Endothelial cell of umbilical vein (primary cell): ENCODE measurements around the gene IFI35. TPM values are rescaled to one million over a fixed set of nuclear protein-coding genes. Genes with fewer than 3 reads are reported as not detected.
"Not testable (repeated sequence)": the region's sequence is repeated elsewhere in the genome, so short reads cannot be mapped to it uniquely, and the experiment has no call there.

ENCODE experiments used
- BruUV-seq: library from RNA; stranded (reverse); fragments of 400-500 nt; replicated peaks from 2 replicates; lab custom pipeline; 2021; lab: Mats Ljungman, UMichigan
- CTCF ChIA-PET: fragments of 300-600, 350-600 bp; sonication (Branson Sonifier 250); formaldehyde crosslinking; loops from one replicate; lab custom pipeline; 2021; ENCODE audit warnings: antibody characterized with exemption, inconsistent platforms; lab: Charles Lee
- POLR2A ChIA-PET: fragments of 300-600, 350-600 bp; sonication (Branson Sonifier 250); formaldehyde crosslinking; loops from one replicate; lab custom pipeline; 2021; ENCODE audit warnings: antibody characterized with exemption, inconsistent platforms; lab: Charles Lee
- DNase-seq: peaks from one replicate; pipeline ENCODE4 v3.0.0-alpha.2; 2011; ENCODE audit warnings: low read depth, low spot score
- FAIRE-seq: peaks from 2 replicates; lab custom pipeline; 2011; peaks lifted over from hg19 to GRCh38; lab: Jason Lieb, UNC
- H2AFZ ChIP-seq: 2 replicates; pipeline ENCODE4 v1.6.0; 2012; ENCODE audit warnings: low read depth, low read length, control low read depth, inconsistent platforms
- H3K27ac ChIP-seq: 2 replicates; pipeline ENCODE4 v1.5.1; 2011; ENCODE audit warnings: low read depth, mild to moderate bottlenecking, control low read depth, low read length, moderate library complexity; ENCODE audit not compliant: insufficient read depth
- H3K27me3 ChIP-seq, 2 experiments: 2 replicates each; pipeline versions ENCODE4 v1.6.0 to v1.6.1; 2011; ENCODE audit warnings: low read length in 2 of 2, mixed read lengths in 1 of 2; ENCODE audit not compliant: control insufficient read depth in 2 of 2, insufficient read depth in 2 of 2
- H3K36me3 ChIP-seq, 2 experiments: 2 replicates in 1 of 2; 3 replicates in 1 of 2; pipeline ENCODE4 v1.5.1; 2011; ENCODE audit warnings: low read length in 2 of 2, mild to moderate bottlenecking in 1 of 2, moderate library complexity in 1 of 2; ENCODE audit not compliant: control insufficient read depth in 2 of 2, insufficient read depth in 2 of 2; ENCODE audit errors: extremely low read depth in 1 of 2
- H3K4me1 ChIP-seq: 3 replicates; pipeline ENCODE4 v1.5.1; 2011; ENCODE audit warnings: mild to moderate bottlenecking, low read length; ENCODE audit not compliant: control insufficient read depth, insufficient read depth; ENCODE audit errors: extremely low read depth
- H3K4me2 ChIP-seq: 2 replicates; pipeline ENCODE4 v1.6.1; 2011; ENCODE audit warnings: low read length, control low read depth, mixed read lengths; ENCODE audit not compliant: insufficient read depth
- H3K4me3 ChIP-seq, 3 experiments: fragments of 200-600 bp in 1 of 3; sonication (generic), shearing (Covaris generic) in 1 of 3; replicated peaks in 1 of 3; 2 replicates each; pipeline ENCODE4 v1.5.1; 2011 to 2016; ENCODE audit warnings: control low read depth in 3 of 3, low read length in 3 of 3, mild to moderate bottlenecking in 2 of 3, inconsistent platforms in 1 of 3, low read depth in 1 of 3, moderate library complexity in 1 of 3; ENCODE audit not compliant: insufficient read depth in 1 of 3
- H3K79me2 ChIP-seq: 2 replicates; pipeline ENCODE4 v1.6.0; 2012; ENCODE audit warnings: low read length, inconsistent platforms; ENCODE audit not compliant: control insufficient read depth, insufficient read depth
- H3K9ac ChIP-seq: replicated peaks from 2 replicates; pipeline ENCODE3; 2011; ENCODE audit warnings: low read length, control low read depth; ENCODE audit not compliant: insufficient read depth; ENCODE audit errors: extremely low read depth
- H3K9me1 ChIP-seq: replicated peaks from 3 replicates; pipeline ENCODE4 v1.6.0; 2011; ENCODE audit warnings: mild to moderate bottlenecking, low read length; ENCODE audit not compliant: control insufficient read depth, insufficient read depth; ENCODE audit errors: extremely low read depth
- H3K9me3 ChIP-seq: replicated peaks from 2 replicates; pipeline ENCODE4 v1.5.1; 2012; ENCODE audit warnings: low read length, inconsistent platforms; ENCODE audit not compliant: control insufficient read depth, insufficient read depth
- H4K20me1 ChIP-seq: replicated peaks from 2 replicates; pipeline ENCODE3; 2011; ENCODE audit warnings: mild to moderate bottlenecking, low read length; ENCODE audit not compliant: control insufficient read depth, insufficient read depth; ENCODE audit errors: extremely low read depth
- EZH2 ChIP-seq: IDR thresholded peaks from 2 replicates; pipeline ENCODE4 v1.6.1; 2012; ENCODE audit warnings: borderline replicate concordance, low read depth, mild to moderate bottlenecking, moderate library complexity, low read length, inconsistent platforms; ENCODE audit not compliant: severe bottlenecking
- FOS ChIP-seq: IDR thresholded peaks from 2 replicates; pipeline ENCODE4 v1.6.1; 2011; ENCODE audit warnings: mild to moderate bottlenecking, low read length, moderate library complexity, borderline replicate concordance; ENCODE audit not compliant: insufficient read depth
- GATA2 ChIP-seq: IDR thresholded peaks from 2 replicates; pipeline ENCODE4 v1.7.0; 2011; ENCODE audit warnings: low read depth, mild to moderate bottlenecking, moderate library complexity, mixed read lengths, low read length; ENCODE audit not compliant: insufficient read length, insufficient read depth
- JUN ChIP-seq: IDR thresholded peaks from 2 replicates; pipeline ENCODE4 v1.6.1; 2011; ENCODE audit warnings: borderline replicate concordance, low read depth; ENCODE audit not compliant: insufficient read length, insufficient read depth
- MYC ChIP-seq: IDR thresholded peaks from one replicate; pipeline ENCODE4 v1.6.1; 2011; ENCODE audit warnings: mild to moderate bottlenecking, low read depth, low read length
- POLR2A ChIP-seq: IDR thresholded peaks from 2 replicates; pipeline ENCODE4 v1.6.1; 2012; ENCODE audit warnings: low read depth, mild to moderate bottlenecking, control low read depth, low read length
- POLR2AphosphoS5 ChIP-seq: IDR thresholded peaks from 2 replicates; pipeline ENCODE4 v1.6.1; 2012; ENCODE audit warnings: low read depth, mild to moderate bottlenecking, control low read depth, low read length, moderate library complexity; ENCODE audit not compliant: insufficient read depth
- dilution Hi-C: fragments of 300-500 bp; cut with MboI; formaldehyde crosslinking; loops from one replicate; pipeline ENCODE4 v1.15.0; 2019; ENCODE audit warnings: low sequenced_read_pairs; ENCODE audit not compliant: extremely low pct_ligation_motif_present
- intact Hi-C: fragments of 100-400 bp; cut with micrococcal nuclease; formaldehyde crosslinking; loops from one replicate; pipeline ENCODE4 v1.10.0; 2022
- polyA plus RNA-seq, 4 experiments: library from polyadenylated mRNA; depleted of rRNA in 3 of 4; stranded (reverse) in 3 of 4; unstranded in 1 of 4; fragments of >200 nt; gene quantifications; 2 replicates each; pipeline versions ENCODE4 v1.2.1 to v1.2.3, GENCODE V29; 2011 to 2012; ENCODE audit warnings: missing spikeins in 1 of 4
- total RNA-seq: library from RNA; stranded (reverse); gene quantifications from 2 replicates; pipeline ENCODE4 v1.2.3, GENCODE V29; 2021
- TF ChIP-seq, protein P1 (sequence below): IDR thresholded peaks from 2 replicates; pipeline ENCODE4 v1.6.1; 2011; ENCODE audit not compliant: insufficient read depth, insufficient read length
- TF ChIP-seq, protein P2 (sequence below), 2 donors: IDR thresholded peaks; 1 replicate in 1 of 2; 2 replicates in 1 of 2; pipeline ENCODE4 v1.5.1; 2011; ENCODE audit warnings: low read length in 2 of 2, mild to moderate bottlenecking in 2 of 2, moderate library complexity in 2 of 2, control low read depth in 1 of 2, inconsistent platforms in 1 of 2, low read depth in 1 of 2; ENCODE audit not compliant: insufficient read depth in 1 of 2; ENCODE audit errors: extremely low read depth in 1 of 2

Gene IFI35
- total and polyA plus RNA-seq, 2 donors (not counting 3 experiments of a cell fraction or from before 2014, with no cell fraction given), result 11.1 to 22.5 TPM

DNA sequence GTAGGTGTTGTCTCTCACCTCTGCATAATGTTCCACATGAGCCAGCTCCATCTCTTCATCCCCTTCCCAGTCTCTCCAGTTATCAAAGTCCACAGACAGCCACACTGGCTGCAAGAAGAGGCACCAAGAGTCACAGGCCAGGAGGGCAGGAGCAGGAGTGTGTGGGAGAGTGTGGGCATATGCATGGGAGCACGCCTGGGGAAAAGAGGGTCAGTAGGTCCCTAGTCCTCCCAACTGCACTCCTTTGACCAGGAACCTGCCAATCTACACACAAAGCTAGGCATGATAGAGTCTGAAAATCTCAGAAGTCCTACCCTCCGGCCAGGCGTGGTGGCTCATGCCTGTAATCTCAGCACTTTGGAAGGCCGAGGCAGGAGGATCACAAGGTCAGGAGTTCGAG, 35.0 kb upstream of the IFI35 start:
- Histone ChIP-seq H3K9me3 (no peaks in the 10 kb centered on the region), H2AFZ (no peak overlapping the region), H3K36me3 (no peaks in the 10 kb centered on the region), H3K4me1 (no peaks in the 10 kb centered on the region), H3K27ac (no peak overlapping the region), H3K27me3 (peaks cover 2% of the 10 kb centered on the region in 2 experiments), H3K9ac (no peak overlapping the region), H4K20me1 (no peaks in the 10 kb centered on the region), H3K4me2 (no peak overlapping the region), H3K9me1 (no peaks in the 10 kb centered on the region), H3K79me2 (no peaks in the 10 kb centered on the region), H3K4me3 (no peak overlapping the region)
- BruUV-seq, result no TSS peak
- dilution Hi-C loops (no loop called here), intact Hi-C loops (no loop called here)
- DNase-seq (no peak), FAIRE-seq (no peak)
- ChIA-PET POLR2A (no interaction called here), CTCF (interaction anchor here (0.7 kb wide), 1 partner anchor 138 kb away, joined by 3 read pairs; no protein-coding TSS in a partner anchor)
- TF ChIP-seq POLR2A, result no peak
- TF ChIP-seq GATA2, result no peak
- TF ChIP-seq, protein P1, sequence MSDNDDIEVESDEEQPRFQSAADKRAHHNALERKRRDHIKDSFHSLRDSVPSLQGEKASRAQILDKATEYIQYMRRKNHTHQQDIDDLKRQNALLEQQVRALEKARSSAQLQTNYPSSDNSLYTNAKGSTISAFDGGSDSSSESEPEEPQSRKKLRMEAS, result no peak
- no peak for TF ChIP-seq JUN
- TF ChIP-seq EZH2, result no peak
- TF ChIP-seq POLR2AphosphoS5, result no peak
- TF ChIP-seq MYC, result no peak
- TF ChIP-seq, protein P2, sequence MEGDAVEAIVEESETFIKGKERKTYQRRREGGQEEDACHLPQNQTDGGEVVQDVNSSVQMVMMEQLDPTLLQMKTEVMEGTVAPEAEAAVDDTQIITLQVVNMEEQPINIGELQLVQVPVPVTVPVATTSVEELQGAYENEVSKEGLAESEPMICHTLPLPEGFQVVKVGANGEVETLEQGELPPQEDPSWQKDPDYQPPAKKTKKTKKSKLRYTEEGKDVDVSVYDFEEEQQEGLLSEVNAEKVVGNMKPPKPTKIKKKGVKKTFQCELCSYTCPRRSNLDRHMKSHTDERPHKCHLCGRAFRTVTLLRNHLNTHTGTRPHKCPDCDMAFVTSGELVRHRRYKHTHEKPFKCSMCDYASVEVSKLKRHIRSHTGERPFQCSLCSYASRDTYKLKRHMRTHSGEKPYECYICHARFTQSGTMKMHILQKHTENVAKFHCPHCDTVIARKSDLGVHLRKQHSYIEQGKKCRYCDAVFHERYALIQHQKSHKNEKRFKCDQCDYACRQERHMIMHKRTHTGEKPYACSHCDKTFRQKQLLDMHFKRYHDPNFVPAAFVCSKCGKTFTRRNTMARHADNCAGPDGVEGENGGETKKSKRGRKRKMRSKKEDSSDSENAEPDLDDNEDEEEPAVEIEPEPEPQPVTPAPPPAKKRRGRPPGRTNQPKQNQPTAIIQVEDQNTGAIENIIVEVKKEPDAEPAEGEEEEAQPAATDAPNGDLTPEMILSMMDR (IDR thresholded peaks at IDR 0.05; ENCODE audit: extremely low read depth in 1 of 2, insufficient read depth in 1 of 2, low read depth in 1 of 2, low read length in 2 of 2), result no peak
- no peak for TF ChIP-seq FOS

DNA sequence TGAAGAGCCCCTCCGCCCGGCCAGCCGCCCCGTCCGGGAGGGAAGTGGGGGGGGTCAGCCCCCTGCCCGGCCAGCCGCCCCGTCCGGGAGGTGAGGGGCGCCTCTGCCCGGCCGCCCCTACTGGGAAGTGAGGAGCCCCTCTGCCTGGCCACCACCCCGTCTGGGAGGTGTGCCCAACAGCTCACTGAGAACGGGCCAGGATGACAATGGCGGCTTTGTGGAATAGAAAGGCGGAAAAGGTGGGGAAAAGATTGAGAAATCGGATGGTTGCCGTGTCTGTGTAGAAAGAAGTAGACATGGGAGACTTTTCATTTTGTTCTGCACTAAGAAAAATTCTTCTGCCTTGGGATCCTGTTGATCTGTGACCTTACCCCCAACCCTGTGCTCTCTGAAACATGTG, 33.3 kb upstream of the IFI35 start:
- BruUV-seq, H3K9ac ChIP-seq, POLR2A ChIA-PET, H3K9me3 ChIP-seq, H3K36me3 ChIP-seq, FAIRE-seq, H3K4me1 ChIP-seq, H2AFZ ChIP-seq, H3K27ac ChIP-seq, H3K4me3 ChIP-seq, H3K9me1 ChIP-seq, CTCF ChIA-PET, intact Hi-C loops, H3K27me3 ChIP-seq, H3K4me2 ChIP-seq, dilution Hi-C loops, DNase-seq, H3K79me2 ChIP-seq, H4K20me1 ChIP-seq: not testable (repeated sequence)
